CD4-positive, alpha-beta T cell treated with Interleukin-15 for 4 hours (primary cell): ENCODE measurements around the gene FADS2.

Experiments used
- DNase-seq: peaks from one replicate; pipeline ENCODE4 v3.0.0-alpha.2; 2020; ENCODE audit warnings: low spot score

The FADS2 gene

GRCh38 chr11:61846362-61847020 is 18.4 kb downstream of the FADS2 start:
- no peak for DNase-seq

GRCh38 chr11:61847914-61848581 is 19.9 kb downstream of the FADS2 start:
- DNase-seq: no peak

- DNase-seq: no peak
These were observed 20.5 kb downstream of the FADS2 start for GRCh38 chr11:61848631-61849030.

GRCh38 chr11:61850687-61851086 is 22.6 kb downstream of the FADS2 start:
- no peak for DNase-seq

- DNase-seq: no peak
These were observed 23.2 kb downstream of the FADS2 start for GRCh38 chr11:61851113-61851899.

GRCh38 chr11:61851900-61852295 is 23.8 kb downstream of the FADS2 start:
- DNase-seq: no peak

- DNase-seq: no peak
These were observed 25.6 kb downstream of the FADS2 start for GRCh38 chr11:61853698-61854169.

- DNase-seq: no peak
These were observed 26.3 kb downstream of the FADS2 start for GRCh38 chr11:61854206-61854895.

GRCh38 chr11:61854966-61855714 is 27.0 kb downstream of the FADS2 start:
- DNase-seq: no peak

- DNase-seq: no peak
These were observed 28.0 kb downstream of the FADS2 start for GRCh38 chr11:61855939-61856680.

GRCh38 chr11:61860054-61860903 is 32.2 kb downstream of the FADS2 start:
- DNase-seq: no peak

- no peak for DNase-seq
These were observed 33.5 kb downstream of the FADS2 start for GRCh38 chr11:61861634-61862033.

GRCh38 chr11:61862714-61863547 is 34.8 kb downstream of the FADS2 start:
- no peak for DNase-seq

- DNase-seq: no peak
These were observed 35.5 kb downstream of the FADS2 start for GRCh38 chr11:61863548-61864081.

- DNase-seq: no peak
These were observed 37.0 kb downstream of the FADS2 start for GRCh38 chr11:61864814-61865775.

- no peak for DNase-seq
These were observed 38.3 kb downstream of the FADS2 start for GRCh38 chr11:61866231-61866957.

- DNase-seq: no peak
These were observed 38.9 kb downstream of the FADS2 start for GRCh38 chr11:61866958-61867343.
